Mesodermal cell (in vitro differentiated cells): Measurements from ENCODE around the gene PLXNC1.

Experiments used
- H3K27ac ChIP-seq: 2 replicates; pipeline ENCODE4 v1.7.0; 2013; ENCODE audit warnings: mild to moderate bottlenecking, low read depth, low read length, moderate library complexity; ENCODE audit not compliant: severe bottlenecking
- H3K36me3 ChIP-seq: 2 replicates; pipeline ENCODE4 v1.7.1; 2013; ENCODE audit warnings: mild to moderate bottlenecking, low read length, moderate library complexity; ENCODE audit not compliant: control insufficient read depth, insufficient read depth
- H3K4me1 ChIP-seq: one replicate; pipeline ENCODE4 v1.7.1; 2013; ENCODE audit warnings: mild to moderate bottlenecking, low read length; ENCODE audit not compliant: insufficient read depth, control insufficient read depth, poor library complexity, severe bottlenecking
- H3K4me3 ChIP-seq: 2 replicates; pipeline ENCODE4 v1.7.0; 2013; ENCODE audit warnings: low read length, control low read depth, mild to moderate bottlenecking; ENCODE audit not compliant: insufficient read depth, poor library complexity, severe bottlenecking; ENCODE audit errors: extremely low read depth
- H3K9me3 ChIP-seq: 2 replicates; pipeline ENCODE4 v1.7.1; 2013; ENCODE audit warnings: mild to moderate bottlenecking, low read length, moderate library complexity; ENCODE audit not compliant: control insufficient read depth
- WGBS, 2 experiments: methylation state at CpG; one replicate each; pipeline ENCODE4 v1.1.5; 2013; ENCODE audit warnings: missing lambda C conversion rate in 2 of 2; ENCODE audit not compliant: insufficient coverage in 2 of 2; 5-methylcytosine and 5-hydroxymethylcytosine counted together

The PLXNC1 gene

DNA sequence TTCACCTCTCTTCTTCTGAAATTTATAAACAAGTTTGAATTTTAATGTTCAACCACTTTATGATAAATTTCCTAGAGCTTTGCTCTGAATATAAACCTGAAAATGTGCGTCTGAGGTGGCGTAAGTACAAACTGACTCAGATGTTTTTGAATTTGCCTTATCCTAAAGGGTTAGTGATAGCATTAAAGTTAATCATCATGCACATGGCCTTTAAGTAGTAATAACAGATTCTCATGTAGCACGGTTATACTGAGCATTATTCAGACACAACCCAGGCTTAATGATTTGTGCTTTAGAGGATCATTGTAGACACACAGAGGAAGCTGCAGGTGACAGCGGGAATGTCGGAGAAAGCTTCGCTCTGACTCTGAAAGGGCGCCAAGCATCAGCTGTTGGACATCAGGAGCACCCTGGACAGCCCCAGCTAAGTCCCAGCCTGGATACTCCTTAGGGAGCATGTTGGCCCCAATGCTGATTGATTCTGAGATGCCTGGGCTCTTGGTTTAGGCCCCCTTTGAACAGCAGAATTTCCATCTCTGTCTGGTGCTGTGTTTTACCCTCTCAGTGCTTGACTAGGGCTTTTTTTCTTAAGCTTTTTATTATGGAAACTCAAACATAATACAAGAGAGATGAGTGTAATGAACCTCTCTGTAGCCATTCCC, 91.1 kb downstream of the PLXNC1 start:
- Histone ChIP-seq H3K27ac (no peak overlapping the region), H3K9me3 (no peaks in the 10 kb centered on the region), H3K4me1 (no peaks in the 10 kb centered on the region), H3K36me3 (peaks cover 4% of the 10 kb centered on the region), H3K4me3 (no peak overlapping the region)
- WGBS, 2 experiments: 94 to 95% methylated on average over 4 to 7 of the region's 7 CpGs

GRCh38 chr12:94240171-94240570, 91.8 kb downstream of the PLXNC1 start:
- no peaks in the 10 kb centered on the region for H3K9me3 ChIP-seq
- no peak overlapping the region for H3K4me3 ChIP-seq
- peaks cover 4% of the 10 kb centered on the region for H3K36me3 ChIP-seq
- no peaks in the 10 kb centered on the region for H3K4me1 ChIP-seq
- no CpG with 5 or more reads among the region's 1 CpG for WGBS, 2 experiments
- H3K27ac ChIP-seq: no peak overlapping the region

- Histone ChIP-seq H3K36me3 (peaks cover 8% of the 10 kb centered on the region), H3K4me1 (no peaks in the 10 kb centered on the region), H3K9me3 (no peaks in the 10 kb centered on the region), H3K27ac (no peak overlapping the region), H3K4me3 (no peak overlapping the region)
- 90 to 92% methylated on average over 5 to 6 of the region's 6 CpGs for WGBS, 2 experiments
Observed at GRCh38 chr12:94242901-94243300, 94.5 kb downstream of the PLXNC1 start.

DNA sequence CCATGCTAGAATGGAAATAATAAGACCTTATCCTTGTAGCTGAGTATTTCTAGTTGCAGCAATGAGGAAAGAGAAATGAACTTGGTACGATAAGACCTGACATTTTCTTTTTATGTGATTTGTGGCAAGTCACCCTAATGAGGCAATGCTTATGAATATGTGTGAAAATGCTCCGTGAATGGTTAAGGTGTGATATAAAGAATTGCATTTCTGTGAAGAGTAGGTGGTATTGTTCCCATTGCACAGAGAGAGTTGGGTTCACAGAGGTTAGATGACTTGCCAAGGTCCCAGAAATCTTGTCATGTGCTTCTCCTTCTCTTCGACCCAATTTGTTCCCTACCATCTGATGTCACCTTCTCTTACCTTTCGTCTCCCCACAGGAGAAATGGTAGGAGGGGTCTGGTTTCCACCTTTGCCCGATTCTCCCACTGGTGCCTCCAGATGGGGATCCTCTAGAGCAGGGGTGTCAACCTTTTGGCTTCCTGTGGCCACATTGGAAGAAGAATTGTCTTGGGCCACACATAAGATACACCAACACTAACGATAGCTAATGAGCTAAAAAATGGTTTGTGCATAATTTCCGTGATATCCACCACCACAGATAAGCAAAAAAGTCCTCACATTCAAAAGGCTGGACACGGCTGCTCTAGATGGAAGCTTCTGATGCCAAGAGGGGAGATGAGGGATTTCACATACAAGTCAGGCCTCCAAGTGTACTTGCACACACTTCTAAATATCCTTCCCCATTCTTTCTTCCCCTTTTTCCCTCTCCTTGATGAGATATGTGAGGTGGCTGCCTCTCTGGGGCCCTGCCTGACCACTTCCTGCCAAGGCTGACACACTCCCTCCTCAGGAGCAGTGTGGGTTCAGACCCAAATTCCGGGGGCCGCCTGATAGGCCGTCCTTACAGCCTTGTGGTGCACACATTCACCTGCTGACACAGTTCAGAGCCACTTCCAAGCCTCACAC, 96.1 kb downstream of the PLXNC1 start:
- H3K4me3 ChIP-seq: no peak overlapping the region
- no peak overlapping the region for H3K27ac ChIP-seq
- 91 to 99% methylated on average over 7 to 9 of the region's 11 CpGs for whole genome bisulfite sequencing, 2 experiments
- peaks cover 19% of the 10 kb centered on the region for H3K36me3 ChIP-seq
- H3K9me3 ChIP-seq: no peaks in the 10 kb centered on the region
- no peaks in the 10 kb centered on the region for H3K4me1 ChIP-seq

DNA sequence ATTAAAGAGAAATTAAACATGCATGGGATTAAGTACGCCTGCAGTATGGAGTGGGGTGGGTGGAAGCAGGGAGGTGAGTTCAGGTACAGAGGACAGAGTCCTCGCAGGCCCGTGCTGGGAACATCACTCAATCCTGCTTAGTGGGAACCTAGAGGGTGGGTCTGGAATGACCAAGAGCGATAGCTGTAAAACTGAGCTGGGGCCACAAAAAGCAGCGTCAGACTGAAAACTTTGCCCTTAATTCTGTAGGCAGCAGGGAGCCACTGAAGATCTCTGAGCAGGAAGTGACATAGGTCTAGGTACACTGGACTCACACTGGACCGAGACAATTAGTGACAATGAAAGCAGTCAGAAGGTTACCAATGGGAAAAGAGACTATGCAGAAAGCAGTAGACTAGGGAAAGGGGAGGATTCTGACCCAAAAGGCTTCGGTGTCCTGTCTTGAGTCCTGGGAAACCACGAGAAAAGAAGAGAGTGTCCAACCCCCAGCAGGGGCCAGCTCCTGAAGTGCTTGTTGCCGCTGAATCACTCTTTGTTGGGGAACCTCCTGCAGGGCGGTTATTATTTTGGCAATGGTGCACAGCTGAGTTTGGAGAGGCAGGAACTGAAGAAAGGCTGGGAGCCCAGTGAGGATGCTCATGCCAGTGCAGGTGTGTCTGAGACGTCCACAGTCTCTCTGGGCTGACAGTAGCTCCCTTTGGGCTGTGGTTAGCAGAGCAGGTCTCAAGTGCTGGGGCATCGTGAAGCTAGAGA, 97.4 kb downstream of the PLXNC1 start:
- Histone ChIP-seq H3K27ac (no peak overlapping the region), H3K9me3 (no peaks in the 10 kb centered on the region), H3K4me1 (no peaks in the 10 kb centered on the region), H3K36me3 (peaks cover 19% of the 10 kb centered on the region), H3K4me3 (no peak overlapping the region)
- WGBS, 2 experiments: 80 to 81% methylated on average over 11 of the region's 12 CpGs

DNA sequence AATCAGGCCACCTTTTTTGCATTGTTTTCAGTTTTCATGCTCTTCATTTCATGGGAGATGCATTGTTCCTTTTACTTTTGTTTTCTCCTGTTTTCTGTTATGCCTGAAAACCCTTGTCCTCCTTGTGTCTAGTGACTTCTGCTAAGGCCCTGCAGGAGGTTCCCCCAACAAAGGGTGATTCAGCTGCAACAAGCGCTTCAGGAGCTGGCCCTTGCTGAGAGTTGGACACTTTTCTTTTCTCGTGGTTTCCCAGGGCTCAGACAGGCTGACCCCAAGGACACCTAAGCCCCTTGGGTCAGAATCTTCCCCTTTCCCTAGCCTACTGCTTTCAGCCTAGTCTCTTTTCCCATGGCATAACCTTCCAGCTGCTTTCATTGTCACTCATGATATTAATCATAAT, 98.9 kb downstream of the PLXNC1 start:
- WGBS, 2 experiments: 50 to 61% methylated on average over 2 of the region's 2 CpGs
- H3K27ac ChIP-seq: no peak overlapping the region

GRCh38 chr12:94248582-94248981, 100.2 kb downstream of the PLXNC1 start:
- Histone ChIP-seq H3K36me3 (peaks cover 34% of the 10 kb centered on the region), H3K4me1 (no peaks in the 10 kb centered on the region), H3K27ac (no peak overlapping the region), H3K4me3 (no peak overlapping the region), H3K9me3 (no peaks in the 10 kb centered on the region)
- 90 to 91% methylated on average over 3 to 5 of the region's 7 CpGs for WGBS, 2 experiments

More for the DNA sequence above, 98.9 kb downstream of the PLXNC1 start:
- H3K9me3 ChIP-seq: no peaks in the 10 kb centered on the region
- H3K36me3 ChIP-seq: peaks cover 29% of the 10 kb centered on the region
- H3K4me1 ChIP-seq: no peaks in the 10 kb centered on the region
- no peak overlapping the region for H3K4me3 ChIP-seq

DNA sequence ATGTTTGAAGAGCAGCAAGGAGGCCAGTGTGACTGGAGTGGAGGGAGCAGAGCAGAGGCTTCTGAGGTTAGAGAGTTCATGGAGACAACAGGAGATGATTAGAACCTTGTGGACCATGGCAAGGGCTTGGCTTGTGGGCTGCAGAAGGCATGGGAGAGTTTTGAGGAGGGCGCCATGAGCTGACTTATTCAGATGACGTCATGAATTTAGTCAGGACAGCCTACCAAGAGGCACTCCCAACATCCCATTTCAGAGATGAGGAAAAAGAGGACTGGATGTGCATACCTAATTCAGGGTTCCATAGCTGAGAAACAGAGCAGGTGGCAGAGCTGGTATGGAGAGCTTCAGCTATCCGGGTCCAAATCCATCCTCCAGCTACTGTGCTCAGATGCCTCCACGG, 101.8 kb downstream of the PLXNC1 start:
- no peaks in the 10 kb centered on the region for H3K4me1 ChIP-seq
- no peak overlapping the region for H3K27ac ChIP-seq
- H3K36me3 ChIP-seq: peaks cover 33% of the 10 kb centered on the region
- WGBS, 2 experiments: 94 to 96% methylated on average over 2 to 3 of the region's 4 CpGs
- H3K4me3 ChIP-seq: no peak overlapping the region
- no peaks in the 10 kb centered on the region for H3K9me3 ChIP-seq

GRCh38 chr12:94254270-94254669, 105.9 kb downstream of the PLXNC1 start:
- Histone ChIP-seq H3K4me1 (no peaks in the 10 kb centered on the region), H3K4me3 (no peak overlapping the region), H3K9me3 (no peaks in the 10 kb centered on the region), H3K36me3 (peaks cover 23% of the 10 kb centered on the region), H3K27ac (no peak overlapping the region)
- WGBS, 2 experiments: 70% methylated on average over 2 of the region's 4 CpGs; no CpG with 5 or more reads in 1 of the 2 experiments

DNA sequence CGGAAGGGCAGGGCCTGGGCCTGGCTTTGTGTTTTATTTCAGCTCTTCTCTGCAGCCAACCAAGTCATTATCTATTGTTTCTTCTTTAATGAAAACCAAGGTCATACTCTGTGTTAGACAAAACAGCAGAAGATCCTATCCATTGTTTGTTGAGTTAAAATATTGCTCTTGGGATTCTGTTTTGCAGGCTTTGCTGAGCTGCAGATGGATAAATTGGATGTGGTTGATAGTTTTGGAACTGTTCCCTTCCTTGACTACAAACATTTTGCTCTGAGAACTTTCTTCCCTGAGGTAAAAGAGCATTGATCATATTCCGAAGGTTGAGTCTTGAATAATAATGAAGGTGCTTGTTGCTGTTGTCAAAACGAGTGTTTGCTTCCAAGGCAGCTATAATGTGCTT, 106.6 kb downstream of the PLXNC1 start:
- 80 to 90% methylated on average over 2 of the region's 3 CpGs for WGBS, 2 experiments
- Histone ChIP-seq H3K9me3 (no peaks in the 10 kb centered on the region), H3K4me3 (no peak overlapping the region), H3K27ac (no peak overlapping the region), H3K4me1 (no peaks in the 10 kb centered on the region), H3K36me3 (peaks cover 26% of the 10 kb centered on the region)
